ENCODE results near the gene NUP205. TPM values are rescaled to one million over a fixed set of nuclear protein-coding genes. Genes with fewer than 3 reads are reported as not detected.

NUP205 gene
- total RNA-seq, 1 experiment from 2014 or later = 75.1 TPM

GRCh38 chr7:135584362-135585353 is 26.9 kb downstream of the NUP205 start:
- Mint-ChIP-seq H3K27ac (ENCODE audit: unreplicated experiment) (no peak overlapping the region), H3K36me3 (ENCODE audit: insufficient read depth, unreplicated experiment) (peaks cover 35% of the 10 kb centered on the region)
- no TSS peak for BruUV-seq (replicated peaks)

GRCh38 chr7:135597181-135597925 is 39.6 kb downstream of the NUP205 start:
- Mint-ChIP-seq H3K36me3 (ENCODE audit: insufficient read depth, unreplicated experiment) (peaks cover 7% of the 10 kb centered on the region), H3K27me3 (ENCODE audit: unreplicated experiment) (no peaks in the 10 kb centered on the region), H3K27ac (ENCODE audit: unreplicated experiment) (no peak overlapping the region), H3K4me3 (ENCODE audit: low read depth, unreplicated experiment) (no peak overlapping the region), H3K4me1 (ENCODE audit: low read depth, unreplicated experiment) (no peaks in the 10 kb centered on the region), H3K9me3 (ENCODE audit: low read depth, unreplicated experiment) (no peaks in the 10 kb centered on the region)
- DNase-seq = no peak
- CTCF ChIA-PET = interaction anchor here (1.0 kb wide), 1 partner anchor 188 kb away, joined by 3 read pairs; no protein-coding TSS in a partner anchor
- TF ChIP-seq CTCF (IDR thresholded peaks at IDR 0.05; ENCODE audit: unreplicated experiment) = no peak
- intact Hi-C loops (cut with micrococcal nuclease; ENCODE audit: unreplicated experiment) = no loop called here
- BruUV-seq (replicated peaks) = no TSS peak

More at GRCh38 chr7:135584362-135585353, 26.9 kb downstream of the NUP205 start:
- CTCF ChIA-PET = no interaction called here
- intact Hi-C loops (cut with micrococcal nuclease; ENCODE audit: unreplicated experiment) = no loop called here
- DNase-seq = no peak
- Mint-ChIP-seq H3K9me3 (ENCODE audit: low read depth, unreplicated experiment) (no peaks in the 10 kb centered on the region), H3K27me3 (ENCODE audit: unreplicated experiment) (no peaks in the 10 kb centered on the region), H3K4me3 (ENCODE audit: low read depth, unreplicated experiment) (no peak overlapping the region), H3K4me1 (ENCODE audit: low read depth, unreplicated experiment) (no peaks in the 10 kb centered on the region)
- TF ChIP-seq CTCF (IDR thresholded peaks at IDR 0.05; ENCODE audit: unreplicated experiment) = no peak

- BruUV-seq (replicated peaks) = no TSS peak
- H3K4me1 Mint-ChIP-seq (ENCODE audit: low read depth, unreplicated experiment) = no peaks in the 10 kb centered on the region
- no peaks in the 10 kb centered on the region for H3K27me3 Mint-ChIP-seq (ENCODE audit: unreplicated experiment)
- no peak overlapping the region for H3K4me3 Mint-ChIP-seq (ENCODE audit: low read depth, unreplicated experiment)
- H3K27ac Mint-ChIP-seq (ENCODE audit: unreplicated experiment) = no peak overlapping the region
- H3K36me3 Mint-ChIP-seq (ENCODE audit: insufficient read depth, unreplicated experiment) = peaks cover 12% of the 10 kb centered on the region
- TF ChIP-seq CTCF (IDR thresholded peaks at IDR 0.05; ENCODE audit: unreplicated experiment) = no peak
- intact Hi-C loops (cut with micrococcal nuclease; ENCODE audit: unreplicated experiment) = no loop called here
- H3K9me3 Mint-ChIP-seq (ENCODE audit: low read depth, unreplicated experiment) = no peaks in the 10 kb centered on the region
- CTCF ChIA-PET = interaction anchor here (1.0 to 1.3 kb wide), 2 partner anchors 12 to 188 kb away, joined by 3 read pairs; no protein-coding TSS in a partner anchor
- no peak for DNase-seq
Observed at GRCh38 chr7:135597926-135598305, 40.2 kb downstream of the NUP205 start.

- no peaks in the 10 kb centered on the region for H3K27me3 Mint-ChIP-seq (ENCODE audit: unreplicated experiment)
- BruUV-seq (replicated peaks) = no TSS peak
- no peaks in the 10 kb centered on the region for H3K4me1 Mint-ChIP-seq (ENCODE audit: low read depth, unreplicated experiment)
- CTCF ChIA-PET = interaction anchor here (1.3 kb wide), 1 partner anchor 10 kb away, joined by 3 read pairs; no protein-coding TSS in a partner anchor
- intact Hi-C loops (cut with micrococcal nuclease; ENCODE audit: unreplicated experiment) = no loop called here
- TF ChIP-seq CTCF (IDR thresholded peaks at IDR 0.05; ENCODE audit: unreplicated experiment) = no peak
- no peak overlapping the region for H3K4me3 Mint-ChIP-seq (ENCODE audit: low read depth, unreplicated experiment)
- no peak overlapping the region for H3K27ac Mint-ChIP-seq (ENCODE audit: unreplicated experiment)
- H3K36me3 Mint-ChIP-seq (ENCODE audit: insufficient read depth, unreplicated experiment) = peaks cover 23% of the 10 kb centered on the region
- DNase-seq = no peak
- no peaks in the 10 kb centered on the region for H3K9me3 Mint-ChIP-seq (ENCODE audit: low read depth, unreplicated experiment)
Observed at GRCh38 chr7:135599471-135599870, 41.8 kb downstream of the NUP205 start.

All from Calu3 (cell line).